ENCODE measurements around the gene OR2V2.

DNA sequence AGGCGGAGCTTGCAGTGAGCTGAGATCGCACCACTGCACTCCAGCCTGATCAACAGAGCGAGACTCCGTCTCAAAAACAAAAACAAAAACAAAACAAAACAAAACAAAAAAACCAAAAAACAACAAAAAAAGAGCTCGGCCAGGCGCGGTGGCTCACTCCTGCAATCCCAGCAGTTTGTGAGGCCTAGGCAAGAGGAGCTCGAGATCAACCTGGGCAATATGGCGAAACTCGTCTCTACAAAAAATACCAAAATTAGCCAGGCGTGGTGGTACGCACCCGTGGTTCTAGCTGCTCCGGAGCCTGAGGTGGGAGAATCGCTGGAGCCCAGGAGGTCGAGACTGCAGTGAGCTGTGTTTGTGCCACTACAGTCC is 37.4 kb downstream of the OR2V2 start:
- TF ChIP-seq, protein P1, sequence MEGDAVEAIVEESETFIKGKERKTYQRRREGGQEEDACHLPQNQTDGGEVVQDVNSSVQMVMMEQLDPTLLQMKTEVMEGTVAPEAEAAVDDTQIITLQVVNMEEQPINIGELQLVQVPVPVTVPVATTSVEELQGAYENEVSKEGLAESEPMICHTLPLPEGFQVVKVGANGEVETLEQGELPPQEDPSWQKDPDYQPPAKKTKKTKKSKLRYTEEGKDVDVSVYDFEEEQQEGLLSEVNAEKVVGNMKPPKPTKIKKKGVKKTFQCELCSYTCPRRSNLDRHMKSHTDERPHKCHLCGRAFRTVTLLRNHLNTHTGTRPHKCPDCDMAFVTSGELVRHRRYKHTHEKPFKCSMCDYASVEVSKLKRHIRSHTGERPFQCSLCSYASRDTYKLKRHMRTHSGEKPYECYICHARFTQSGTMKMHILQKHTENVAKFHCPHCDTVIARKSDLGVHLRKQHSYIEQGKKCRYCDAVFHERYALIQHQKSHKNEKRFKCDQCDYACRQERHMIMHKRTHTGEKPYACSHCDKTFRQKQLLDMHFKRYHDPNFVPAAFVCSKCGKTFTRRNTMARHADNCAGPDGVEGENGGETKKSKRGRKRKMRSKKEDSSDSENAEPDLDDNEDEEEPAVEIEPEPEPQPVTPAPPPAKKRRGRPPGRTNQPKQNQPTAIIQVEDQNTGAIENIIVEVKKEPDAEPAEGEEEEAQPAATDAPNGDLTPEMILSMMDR (IDR thresholded peaks at IDR 0.05), result no peak
- TF ChIP-seq POLR2A (IDR thresholded peaks at IDR 0.05), result no peak
